WERI-Rb-1 (cell line): ENCODE measurements around the gene NFYA.
A peak's percentile ranks its signal among the peaks of the same experiment; 100 is the strongest.

Experiments used
- DNase-seq: peaks from one replicate; pipeline ENCODE4 v3.0.0-alpha.2; 2020
- H3K27ac ChIP-seq: fragments of 250-450 bp; sonication (Bioruptor Pico); 2 replicates; pipeline ENCODE4 v1.5.1; 2020; ENCODE audit warnings: mild to moderate bottlenecking, moderate library complexity
- H3K27me3 ChIP-seq: fragments of 250-450 bp; sonication (Bioruptor Pico); 2 replicates; pipeline ENCODE4 v1.5.1; 2021; ENCODE audit warnings: mild to moderate bottlenecking, low read depth, moderate library complexity; ENCODE audit not compliant: insufficient read depth, severe bottlenecking
- H3K36me3 ChIP-seq: fragments of 250-450 bp; sonication (Bioruptor Pico); 2 replicates; pipeline ENCODE4 v1.5.1; 2020; ENCODE audit warnings: mild to moderate bottlenecking, moderate library complexity
- H3K4me3 ChIP-seq: 2 replicates; pipeline ENCODE4 v1.5.1; 2011; ENCODE audit warnings: low read depth, mild to moderate bottlenecking, control low read depth, low read length
- H3K9me3 ChIP-seq: fragments of 250-450 bp; sonication (Bioruptor Pico); 2 replicates; pipeline ENCODE4 v1.5.1; 2021; ENCODE audit warnings: mild to moderate bottlenecking, moderate library complexity; ENCODE audit not compliant: severe bottlenecking
- CTCF ChIP-seq: IDR thresholded peaks from 2 replicates; pipeline ENCODE4 v1.5.1; 2011; ENCODE audit warnings: low read depth, mild to moderate bottlenecking, control low read depth, inconsistent platforms, low read length

NFYA gene

GRCh38 chr6:41074692-41075436 is 2.1 kb downstream of the NFYA start:
- H3K27ac ChIP-seq, result peak overlapping the region; percentile 98
- H3K4me3 ChIP-seq, result peak overlapping the region; percentile 99
- no peaks in the 10 kb centered on the region for H3K27me3 ChIP-seq
- TF ChIP-seq CTCF, result no peak
- no peak for DNase-seq
- peaks cover 21% of the 10 kb centered on the region for H3K36me3 ChIP-seq
- H3K9me3 ChIP-seq, result no peaks in the 10 kb centered on the region

- Histone ChIP-seq H3K27me3 (no peaks in the 10 kb centered on the region), H3K27ac (no peak overlapping the region), H3K4me3 (no peak overlapping the region), H3K36me3 (peaks cover 32% of the 10 kb centered on the region), H3K9me3 (no peaks in the 10 kb centered on the region)
- no peak for TF ChIP-seq CTCF
- DNase-seq, result no peak
Measured at GRCh38 chr6:41075651-41076626, 3.2 kb downstream of the NFYA start.

GRCh38 chr6:41077536-41077935 is 4.8 kb downstream of the NFYA start:
- no peak for DNase-seq
- Histone ChIP-seq H3K27me3 (no peaks in the 10 kb centered on the region), H3K27ac (no peak overlapping the region), H3K36me3 (peaks cover 43% of the 10 kb centered on the region), H3K9me3 (no peaks in the 10 kb centered on the region), H3K4me3 (no peak overlapping the region)
- TF ChIP-seq CTCF, result no peak

- Histone ChIP-seq H3K36me3 (peaks cover 45% of the 10 kb centered on the region), H3K4me3 (no peak overlapping the region)
Measured at GRCh38 chr6:41078101-41078500, 5.3 kb downstream of the NFYA start.

GRCh38 chr6:41079080-41079479 is 6.3 kb downstream of the NFYA start:
- Histone ChIP-seq H3K36me3 (peaks cover 51% of the 10 kb centered on the region), H3K27me3 (no peaks in the 10 kb centered on the region), H3K9me3 (no peaks in the 10 kb centered on the region), H3K4me3 (no peak overlapping the region), H3K27ac (no peak overlapping the region)
- no peak for TF ChIP-seq CTCF
- DNase-seq, result no peak

More at GRCh38 chr6:41078101-41078500, 5.3 kb downstream of the NFYA start:
- Histone ChIP-seq H3K27ac (no peak overlapping the region), H3K9me3 (no peaks in the 10 kb centered on the region), H3K27me3 (no peaks in the 10 kb centered on the region)
- DNase-seq, result no peak
- TF ChIP-seq CTCF, result no peak
